ENCODE results near the gene SEC23IP.

DNA sequence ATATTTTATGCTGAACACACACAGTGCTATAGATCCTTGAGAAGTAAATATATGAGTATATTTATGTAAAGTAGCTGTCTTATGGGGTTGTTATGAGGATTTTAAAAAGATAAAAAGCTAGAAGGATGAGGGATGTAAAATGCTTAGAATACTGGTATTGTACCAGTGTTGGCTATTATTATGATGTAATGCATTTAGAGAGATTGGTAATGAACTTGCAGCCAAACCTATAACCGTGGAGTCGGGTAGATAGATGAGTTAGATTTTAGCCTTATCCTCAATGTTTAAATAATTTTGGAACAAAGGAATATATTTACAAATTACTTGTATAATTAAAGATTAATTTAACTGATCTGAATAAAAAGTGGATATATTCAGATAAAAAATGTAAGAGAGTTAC lies 99.3 kb downstream of the SEC23IP start:
- TF ChIP-seq, protein P1, sequence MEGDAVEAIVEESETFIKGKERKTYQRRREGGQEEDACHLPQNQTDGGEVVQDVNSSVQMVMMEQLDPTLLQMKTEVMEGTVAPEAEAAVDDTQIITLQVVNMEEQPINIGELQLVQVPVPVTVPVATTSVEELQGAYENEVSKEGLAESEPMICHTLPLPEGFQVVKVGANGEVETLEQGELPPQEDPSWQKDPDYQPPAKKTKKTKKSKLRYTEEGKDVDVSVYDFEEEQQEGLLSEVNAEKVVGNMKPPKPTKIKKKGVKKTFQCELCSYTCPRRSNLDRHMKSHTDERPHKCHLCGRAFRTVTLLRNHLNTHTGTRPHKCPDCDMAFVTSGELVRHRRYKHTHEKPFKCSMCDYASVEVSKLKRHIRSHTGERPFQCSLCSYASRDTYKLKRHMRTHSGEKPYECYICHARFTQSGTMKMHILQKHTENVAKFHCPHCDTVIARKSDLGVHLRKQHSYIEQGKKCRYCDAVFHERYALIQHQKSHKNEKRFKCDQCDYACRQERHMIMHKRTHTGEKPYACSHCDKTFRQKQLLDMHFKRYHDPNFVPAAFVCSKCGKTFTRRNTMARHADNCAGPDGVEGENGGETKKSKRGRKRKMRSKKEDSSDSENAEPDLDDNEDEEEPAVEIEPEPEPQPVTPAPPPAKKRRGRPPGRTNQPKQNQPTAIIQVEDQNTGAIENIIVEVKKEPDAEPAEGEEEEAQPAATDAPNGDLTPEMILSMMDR (IDR thresholded peaks at IDR 0.05): no peak
- no peak for TF ChIP-seq POLR2A (IDR thresholded peaks at IDR 0.05)
